Measurements from ENCODE around the gene MGRN1.

GRCh38 chr16:4714996-4715395, 90.4 kb downstream of the MGRN1 start:
- no peak for TF ChIP-seq CTCF (IDR thresholded peaks at IDR 0.05; ENCODE audit: poor library complexity)
- TF ChIP-seq EZH2 (IDR thresholded peaks at IDR 0.05; ENCODE audit: borderline replicate concordance), result no peak

All from hepatocyte (in vitro differentiated cells).